ENCODE data around the gene HLA-DQA1.

- no peak for TF ChIP-seq POLR2A (conservative IDR thresholded peaks at IDR 0.05)
- TF ChIP-seq CEBPB (tag; IDR thresholded peaks at IDR 0.05): no peak
- no peak for TF ChIP-seq KLF16 (IDR thresholded peaks at IDR 0.05)
- no peak for TF ChIP-seq SIX5 (IDR thresholded peaks at IDR 0.05; ENCODE audit: borderline replicate concordance in 1 of 2, insufficient read depth in 1 of 2, low read depth in 1 of 2, low read length in 2 of 2)
- TF ChIP-seq NFATC3 (IDR thresholded peaks at IDR 0.05): no peak
- no peak for TF ChIP-seq EZH2 (IDR thresholded peaks at IDR 0.05; ENCODE audit: borderline replicate concordance, low read depth, low read length)
- no peak for TF ChIP-seq RCOR1 (IDR thresholded peaks at IDR 0.05; ENCODE audit: borderline replicate concordance in 1 of 2, low read depth in 2 of 2, low read length in 2 of 2)
Observed at GRCh38 chr6:32627249-32627648, 10.0 kb upstream of the HLA-DQA1 start.
